HepG2 (cell line): Measurements from ENCODE around the gene FKBP1B. TPM values are rescaled to one million over a fixed set of nuclear protein-coding genes. Genes with fewer than 3 reads are reported as not detected.

Experiments
- AGO2 ChIP-seq: fragments of 200-400 bp; formaldehyde crosslinking; optimal IDR thresholded peaks from 2 replicates; pipeline ENCODE3; 2017; ENCODE audit warnings: mild to moderate bottlenecking, low read depth, low read length, moderate library complexity
- CBX1 ChIP-seq: IDR thresholded peaks from one replicate; pipeline ENCODE4 v1.6.1; 2016; ENCODE audit warnings: antibody characterized with exemption, low read depth
- ERF ChIP-seq: IDR thresholded peaks from 2 replicates; pipeline ENCODE4 v1.6.1; 2018; ENCODE audit warnings: missing biosample characterization, missing genetic modification reagents
- FOXO1 ChIP-seq: sonication (generic); formaldehyde crosslinking; IDR thresholded peaks from 2 replicates; pipeline ENCODE4 v1.4.0; 2020; ENCODE audit warnings: missing genetic modification reagents
- GABPA ChIP-seq, 2 experiments: IDR thresholded peaks; 2 replicates each; pipeline ENCODE4 v1.6.1; 2011 to 2016; ENCODE audit warnings: low read depth in 2 of 2, low read length in 1 of 2, missing biosample characterization in 1 of 2, missing genetic modification characterization in 1 of 2
- JUNB ChIP-seq: sonication (generic); formaldehyde crosslinking; IDR thresholded peaks from 2 replicates; pipeline ENCODE4 v1.8.0; 2022; ENCODE audit warnings: missing genetic modification reagents, mild to moderate bottlenecking, borderline replicate concordance
- KDM5A ChIP-seq: fragments of 200-600 bp; sonication (generic); IDR thresholded peaks from 2 replicates; pipeline ENCODE4 v1.7.0; 2018; ENCODE audit warnings: antibody characterized with exemption, mild to moderate bottlenecking, low read length, borderline replicate concordance
- ONECUT2 ChIP-seq: sonication (generic); formaldehyde crosslinking; IDR thresholded peaks from 2 replicates; pipeline ENCODE4 v1.4.0; 2020; ENCODE audit warnings: missing genetic modification reagents
- POLR2G ChIP-seq: fragments of 200-400 bp; formaldehyde crosslinking; IDR thresholded peaks from 2 replicates; pipeline ENCODE4 v1.6.1; 2018; ENCODE audit warnings: mild to moderate bottlenecking, low read depth, low read length, moderate library complexity
- TFAP4 ChIP-seq: sonication (generic); IDR thresholded peaks from 2 replicates; pipeline ENCODE4 v1.6.1; 2016; ENCODE audit warnings: low read depth, borderline replicate concordance
- TOE1 ChIP-seq: sonication (generic); formaldehyde crosslinking; IDR thresholded peaks from 2 replicates; pipeline ENCODE4 v1.4.0; 2020; ENCODE audit warnings: mild to moderate bottlenecking, missing genetic modification reagents
- ZBTB4 ChIP-seq: sonication (generic); formaldehyde crosslinking; IDR thresholded peaks from 2 replicates; pipeline ENCODE4 v1.4.0; 2020; ENCODE audit warnings: missing genetic modification reagents, mild to moderate bottlenecking, borderline replicate concordance
- ZFP1 ChIP-seq: IDR thresholded peaks from 2 replicates; pipeline ENCODE4 v1.6.1; 2016
- ZMAT3 ChIP-seq: sonication (generic); formaldehyde crosslinking; conservative IDR thresholded peaks from 2 replicates; pipeline ENCODE4 v1.7.0; 2021; ENCODE audit warnings: missing genetic modification reagents
- ZNF256 ChIP-seq: sonication (generic); formaldehyde crosslinking; conservative IDR thresholded peaks from 2 replicates; pipeline ENCODE4 v1.4.0; 2020; ENCODE audit warnings: missing genetic modification reagents
- ZNF274 ChIP-seq: sonication (generic); formaldehyde crosslinking; IDR thresholded peaks from 2 replicates; pipeline ENCODE4 v1.5.1; 2020; ENCODE audit warnings: mild to moderate bottlenecking, missing genetic modification reagents
- ZNF367 ChIP-seq: sonication (generic); formaldehyde crosslinking; IDR thresholded peaks from 2 replicates; pipeline ENCODE4 v1.4.0; 2020; ENCODE audit warnings: missing genetic modification reagents, borderline replicate concordance
- ZNF547 ChIP-seq: sonication (generic); formaldehyde crosslinking; IDR thresholded peaks from 2 replicates; pipeline ENCODE4 v1.5.1; 2020; ENCODE audit warnings: mild to moderate bottlenecking, missing genetic modification reagents
- ZNF549 ChIP-seq: sonication (generic); formaldehyde crosslinking; IDR thresholded peaks from 2 replicates; pipeline ENCODE4 v1.5.0; 2020; ENCODE audit warnings: missing genetic modification reagents
- ZNF558 ChIP-seq: sonication (generic); formaldehyde crosslinking; IDR thresholded peaks from 2 replicates; pipeline ENCODE4 v1.9.0; 2022; ENCODE audit warnings: mild to moderate bottlenecking, missing genetic modification reagents, borderline replicate concordance
- polyA plus RNA-seq, 8 experiments: library from polyadenylated mRNA; depleted of rRNA in 3 of 8; stranded (reverse) in 7 of 8; unstranded in 1 of 8; fragments of >200 nt; fragmentation: Illumina TruSeq in 4 of 8; extraction: Trizol in 4 of 8; gene quantifications; 2 replicates each; pipeline versions ENCODE4 v1.2.1 to v1.2.3, GENCODE V29; 2011 to 2016; ENCODE audit warnings: low read depth in 4 of 8, missing spikeins in 1 of 8, mixed read lengths in 1 of 8; ENCODE audit not compliant: insufficient read depth in 1 of 8
- total RNA-seq, 5 experiments: library from RNA; depleted of rRNA; stranded (reverse); fragments of >200 nt; fragmentation: Illumina TruSeq; extraction: Trizol; gene quantifications; 2 replicates each; pipeline ENCODE4 v1.2.3, GENCODE V29; 2016; ENCODE audit warnings: low read depth in 1 of 5
- TF ChIP-seq, protein P1 (sequence below): sonication (generic); formaldehyde crosslinking; IDR thresholded peaks from 2 replicates; pipeline ENCODE4 v1.5.1; 2020; ENCODE audit warnings: mild to moderate bottlenecking, missing genetic modification reagents, moderate library complexity

Gene FKBP1B
- total and polyA plus RNA-seq, 2 of the 13 experiments (the other 11 are each of a cell fraction or from before 2014, with no cell fraction given), result 35.2 to 96.3 TPM

DNA sequence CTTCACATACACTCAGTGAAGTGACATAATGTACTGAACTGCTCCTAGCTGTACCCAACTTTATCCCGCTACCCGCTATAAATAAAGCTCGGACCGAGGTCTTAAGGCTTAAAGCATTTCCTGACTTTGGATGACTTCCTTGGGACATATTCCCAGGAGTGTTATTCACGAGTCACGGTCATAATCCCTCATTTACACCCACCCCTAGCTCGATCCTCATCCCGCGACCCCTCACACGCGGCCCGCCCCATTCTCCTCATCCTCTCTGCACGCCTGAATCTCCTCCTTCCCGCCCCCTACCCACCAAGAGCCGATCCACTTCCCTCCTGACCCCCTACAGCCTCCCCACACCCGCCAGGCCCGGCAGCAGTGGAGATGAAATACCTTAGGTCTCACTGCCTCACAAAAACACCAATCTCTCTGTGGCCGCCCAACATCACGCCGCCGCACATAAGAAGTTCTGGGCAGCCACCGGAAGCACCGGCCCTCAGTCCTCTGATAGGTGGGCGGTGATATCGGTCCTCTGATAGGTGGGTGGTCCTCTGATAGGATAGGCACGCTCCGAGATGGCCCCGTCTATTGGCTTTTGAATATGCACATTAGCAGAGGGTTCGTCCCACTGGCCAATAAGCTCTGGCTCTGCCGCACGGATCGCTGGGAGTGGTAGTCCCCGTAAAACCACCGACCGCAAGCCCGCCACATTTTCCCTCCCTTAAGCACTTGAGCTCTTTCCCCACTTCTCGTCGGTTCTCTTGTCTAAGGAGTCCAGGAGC is 2.4 kb upstream of the FKBP1B start, which contains the start of gene WDCP (continued):
- TF ChIP-seq ZBTB4 (CRISPR knock-in tag), result no peak
- TF ChIP-seq GABPA (IDR thresholded peaks at IDR 0.05; ENCODE audit: low read depth, low read length), result peak; percentile 77
- TF ChIP-seq GABPA (CRISPR knock-in tag; IDR thresholded peaks at IDR 0.05; ENCODE audit: low read depth), result peak; percentile 96
- no peak; the same call in 1 of the 2 replicates for TF ChIP-seq ZFP1 (CRISPR knock-in tag)
- peak; percentile 37; the same call in 1 of the 2 replicates for TF ChIP-seq JUNB (CRISPR knock-in tag)
- no peak for TF ChIP-seq ONECUT2 (CRISPR knock-in tag)
- TF ChIP-seq ZNF274, result peak; percentile 47; the same call in 1 of the 2 replicates
- TF ChIP-seq AGO2, result no peak
- no peak for TF ChIP-seq TFAP4
- peak; percentile 48; the same call in 1 of the 2 replicates for TF ChIP-seq KDM5A
- TF ChIP-seq ZNF547, result peak; percentile 65
- peak; percentile 38; the same call in 1 of the 2 replicates for TF ChIP-seq ERF (CRISPR knock-in tag)
- peak; percentile 95 for TF ChIP-seq POLR2G
- TF ChIP-seq, protein P1, sequence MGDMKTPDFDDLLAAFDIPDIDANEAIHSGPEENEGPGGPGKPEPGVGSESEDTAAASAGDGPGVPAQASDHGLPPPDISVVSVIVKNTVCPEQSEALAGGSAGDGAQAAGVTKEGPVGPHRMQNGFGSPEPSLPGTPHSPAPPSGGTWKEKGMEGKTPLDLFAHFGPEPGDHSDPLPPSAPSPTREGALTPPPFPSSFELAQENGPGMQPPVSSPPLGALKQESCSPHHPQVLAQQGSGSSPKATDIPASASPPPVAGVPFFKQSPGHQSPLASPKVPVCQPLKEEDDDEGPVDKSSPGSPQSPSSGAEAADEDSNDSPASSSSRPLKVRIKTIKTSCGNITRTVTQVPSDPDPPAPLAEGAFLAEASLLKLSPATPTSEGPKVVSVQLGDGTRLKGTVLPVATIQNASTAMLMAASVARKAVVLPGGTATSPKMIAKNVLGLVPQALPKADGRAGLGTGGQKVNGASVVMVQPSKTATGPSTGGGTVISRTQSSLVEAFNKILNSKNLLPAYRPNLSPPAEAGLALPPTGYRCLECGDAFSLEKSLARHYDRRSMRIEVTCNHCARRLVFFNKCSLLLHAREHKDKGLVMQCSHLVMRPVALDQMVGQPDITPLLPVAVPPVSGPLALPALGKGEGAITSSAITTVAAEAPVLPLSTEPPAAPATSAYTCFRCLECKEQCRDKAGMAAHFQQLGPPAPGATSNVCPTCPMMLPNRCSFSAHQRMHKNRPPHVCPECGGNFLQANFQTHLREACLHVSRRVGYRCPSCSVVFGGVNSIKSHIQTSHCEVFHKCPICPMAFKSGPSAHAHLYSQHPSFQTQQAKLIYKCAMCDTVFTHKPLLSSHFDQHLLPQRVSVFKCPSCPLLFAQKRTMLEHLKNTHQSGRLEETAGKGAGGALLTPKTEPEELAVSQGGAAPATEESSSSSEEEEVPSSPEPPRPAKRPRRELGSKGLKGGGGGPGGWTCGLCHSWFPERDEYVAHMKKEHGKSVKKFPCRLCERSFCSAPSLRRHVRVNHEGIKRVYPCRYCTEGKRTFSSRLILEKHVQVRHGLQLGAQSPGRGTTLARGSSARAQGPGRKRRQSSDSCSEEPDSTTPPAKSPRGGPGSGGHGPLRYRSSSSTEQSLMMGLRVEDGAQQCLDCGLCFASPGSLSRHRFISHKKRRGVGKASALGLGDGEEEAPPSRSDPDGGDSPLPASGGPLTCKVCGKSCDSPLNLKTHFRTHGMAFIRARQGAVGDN (CRISPR knock-in tag), result peak; percentile 79
- TF ChIP-seq ZNF558 (CRISPR knock-in tag), result 0 out of 2 replicates have a peak, but pooled peaks have one; percentile 3
- TF ChIP-seq ZMAT3 (CRISPR knock-in tag), result 0 out of 2 replicates have a peak, but pooled peaks have one; percentile 48
- no peak for TF ChIP-seq ZNF367 (CRISPR knock-in tag)
- no peak for TF ChIP-seq ZNF549 (CRISPR knock-in tag)
- 0 out of 2 replicates have a peak, but pooled peaks have one; percentile 55 for TF ChIP-seq TOE1
- no peak for TF ChIP-seq ZNF256 (CRISPR knock-in tag)
- TF ChIP-seq CBX1, result no peak
- no peak for TF ChIP-seq FOXO1 (CRISPR knock-in tag)
